Spleen (tissue), 7 donors: ENCODE measurements around the gene GPR158.

ENCODE experiments used
- POLR2A ChIP-seq, 3 donors: fragments of 450-650 bp; IDR thresholded peaks; one replicate each; pipeline ENCODE4 v1.5.1; 2017; ENCODE audit warnings: antibody characterized with exemption in 3 of 3, mild to moderate bottlenecking in 1 of 3
- TF ChIP-seq, protein P1 (sequence below), 11 experiments: fragments of 200-600 bp in 7 of 11; fragments of 450-650 bp in 4 of 11; sonication (generic) in 4 of 11; IDR thresholded peaks in 8 of 11; conservative IDR thresholded peaks in 3 of 11; 1 replicate in 7 of 11; 2 replicates in 4 of 11; pipeline versions ENCODE4 v1.4.0 to v1.8.0; 2016 to 2021; ENCODE audit warnings: antibody characterized with exemption in 11 of 11, inconsistent platforms in 4 of 11, mild to moderate bottlenecking in 1 of 11
- donor health status: DM: no; HTN: no; CAD: no; lungs with moderate emphysema.
- donor health status: DM: no; HTN: no; CAD: no.
- donor health status: DM: no; HTN: no; CAD: no.

DNA sequence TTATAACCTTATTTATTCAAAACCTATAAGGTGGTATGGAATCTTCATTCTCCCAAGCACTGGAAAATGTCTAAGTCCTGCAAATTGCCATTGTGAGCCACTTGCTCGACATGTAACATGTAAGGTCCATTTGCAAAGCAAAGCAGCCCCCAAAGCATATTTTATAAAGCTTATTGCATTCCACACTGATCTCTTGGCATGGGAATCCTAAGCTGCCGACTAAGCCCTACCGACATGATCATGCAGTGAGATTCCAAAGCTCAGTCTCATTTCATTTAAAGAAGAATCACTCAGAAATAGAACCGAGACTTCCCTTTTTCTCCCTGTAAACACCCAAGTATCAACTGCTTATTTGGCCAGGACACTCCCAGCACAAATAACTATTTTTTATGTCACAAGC, 425.9 kb downstream of the GPR158 start:
- TF ChIP-seq, protein P1, sequence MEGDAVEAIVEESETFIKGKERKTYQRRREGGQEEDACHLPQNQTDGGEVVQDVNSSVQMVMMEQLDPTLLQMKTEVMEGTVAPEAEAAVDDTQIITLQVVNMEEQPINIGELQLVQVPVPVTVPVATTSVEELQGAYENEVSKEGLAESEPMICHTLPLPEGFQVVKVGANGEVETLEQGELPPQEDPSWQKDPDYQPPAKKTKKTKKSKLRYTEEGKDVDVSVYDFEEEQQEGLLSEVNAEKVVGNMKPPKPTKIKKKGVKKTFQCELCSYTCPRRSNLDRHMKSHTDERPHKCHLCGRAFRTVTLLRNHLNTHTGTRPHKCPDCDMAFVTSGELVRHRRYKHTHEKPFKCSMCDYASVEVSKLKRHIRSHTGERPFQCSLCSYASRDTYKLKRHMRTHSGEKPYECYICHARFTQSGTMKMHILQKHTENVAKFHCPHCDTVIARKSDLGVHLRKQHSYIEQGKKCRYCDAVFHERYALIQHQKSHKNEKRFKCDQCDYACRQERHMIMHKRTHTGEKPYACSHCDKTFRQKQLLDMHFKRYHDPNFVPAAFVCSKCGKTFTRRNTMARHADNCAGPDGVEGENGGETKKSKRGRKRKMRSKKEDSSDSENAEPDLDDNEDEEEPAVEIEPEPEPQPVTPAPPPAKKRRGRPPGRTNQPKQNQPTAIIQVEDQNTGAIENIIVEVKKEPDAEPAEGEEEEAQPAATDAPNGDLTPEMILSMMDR (IDR thresholded peaks at IDR 0.05 in 8 of 11, conservative IDR thresholded peaks at IDR 0.05 in 3 of 11) = no peak
- no peak for TF ChIP-seq POLR2A (IDR thresholded peaks at IDR 0.05)
